ENCODE data around the gene TEPSIN.

Gene TEPSIN

DNA sequence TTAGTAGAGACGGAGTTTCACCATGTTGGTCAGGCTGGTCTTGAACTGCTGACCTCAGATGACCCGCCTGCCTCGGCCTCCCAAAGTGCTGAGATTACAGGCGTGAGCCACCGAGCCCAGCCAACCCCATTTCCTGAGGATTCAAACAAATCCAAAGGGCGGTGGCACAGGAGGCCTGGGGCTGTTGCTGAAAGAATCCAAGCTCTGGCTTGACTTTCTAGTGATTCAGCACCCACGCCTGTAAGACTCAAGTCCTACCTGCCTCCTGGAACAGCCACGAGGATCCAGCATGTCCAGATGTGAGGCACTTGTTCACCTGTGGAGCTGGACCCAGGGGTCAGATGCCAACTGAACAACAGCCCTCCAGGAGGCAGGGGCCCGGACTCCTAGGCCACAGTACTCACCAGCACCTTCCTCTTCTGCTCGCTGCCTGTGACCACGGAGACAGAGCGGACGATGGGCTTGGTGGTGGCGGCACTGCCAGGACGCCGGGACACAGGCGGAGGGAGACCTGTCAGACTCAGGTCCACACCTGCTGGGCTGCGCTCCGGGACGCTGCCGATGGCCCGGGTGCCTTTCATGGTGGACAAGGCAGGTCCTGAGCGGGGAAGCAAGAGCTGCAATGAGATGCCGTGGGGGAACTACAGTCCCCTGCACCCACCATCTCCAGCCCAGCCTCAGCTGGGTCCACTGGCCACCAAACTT is 19.2 kb downstream of the TEPSIN start:
- DNase-seq: no peak

GRCh38 chr17:81218991-81219390 is 19.9 kb downstream of the TEPSIN start:
- no peak for DNase-seq

DNA sequence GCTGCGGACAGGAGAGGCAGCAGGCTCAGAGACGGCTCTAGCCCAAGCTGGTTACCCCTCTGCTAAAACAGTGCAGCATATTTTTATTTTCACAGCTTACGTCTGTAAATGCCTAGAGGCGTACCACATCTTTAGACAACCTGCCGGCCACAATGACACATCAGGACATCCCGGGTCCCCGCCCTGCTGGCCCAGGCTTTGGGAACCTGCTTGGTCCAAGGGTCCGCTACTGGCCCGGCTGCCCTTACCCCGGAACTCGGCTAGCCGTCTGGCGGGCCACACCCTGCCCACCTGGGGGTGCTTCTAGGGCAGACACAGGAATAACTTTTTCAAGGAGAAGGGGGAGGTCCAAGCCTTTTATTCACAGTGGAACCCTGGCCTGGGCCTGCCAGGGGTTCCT is 20.4 kb downstream of the TEPSIN start:
- DNase-seq: no peak

DNA sequence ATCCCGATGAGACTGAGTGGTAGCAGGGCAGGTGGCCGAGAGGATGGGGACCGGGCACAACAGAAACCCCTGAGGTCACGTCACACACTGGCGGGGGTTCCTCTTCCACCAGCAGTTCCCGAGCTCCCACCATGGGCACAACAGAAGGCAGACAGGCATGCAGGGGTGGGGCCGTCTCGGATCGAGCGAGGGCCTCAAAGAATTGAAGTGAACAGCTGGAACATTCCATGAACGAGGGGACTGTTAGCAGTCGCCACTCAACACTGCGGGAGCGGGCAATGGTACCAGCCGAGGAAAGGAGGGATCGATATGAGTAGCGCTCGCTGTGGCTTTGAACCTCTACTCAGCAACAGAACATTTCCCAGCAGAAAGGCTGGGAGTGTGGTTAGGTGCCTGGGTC is 21.4 kb downstream of the TEPSIN start:
- no peak for DNase-seq

- DNase-seq: no peak
Measured at GRCh38 chr17:81213978-81214377, 24.9 kb downstream of the TEPSIN start.

GRCh38 chr17:81212365-81212764 is 26.5 kb downstream of the TEPSIN start:
- DNase-seq: no peak

DNA sequence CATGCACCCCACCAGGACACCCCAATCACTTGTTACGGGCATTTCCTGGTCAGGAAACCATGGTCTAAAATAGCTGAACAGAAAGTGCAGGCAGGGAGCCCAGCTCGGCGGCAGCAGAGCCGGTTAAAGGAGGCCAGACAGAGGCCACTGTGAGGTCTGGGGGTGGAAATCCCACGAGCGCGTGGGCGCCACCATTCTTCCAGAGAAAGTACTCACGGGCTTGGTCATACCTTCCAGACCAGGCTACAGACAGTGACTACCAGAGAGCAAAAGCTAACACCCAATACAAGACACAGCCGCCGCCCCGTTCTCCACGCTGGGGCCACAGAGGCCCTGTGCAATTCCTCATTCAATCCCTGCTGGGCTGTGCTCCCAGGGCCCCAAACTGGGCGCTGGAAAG is 28.0 kb downstream of the TEPSIN start:
- no peak for DNase-seq

- DNase-seq: no peak
Measured at GRCh38 chr17:81210466-81210865, 28.4 kb downstream of the TEPSIN start.

DNA sequence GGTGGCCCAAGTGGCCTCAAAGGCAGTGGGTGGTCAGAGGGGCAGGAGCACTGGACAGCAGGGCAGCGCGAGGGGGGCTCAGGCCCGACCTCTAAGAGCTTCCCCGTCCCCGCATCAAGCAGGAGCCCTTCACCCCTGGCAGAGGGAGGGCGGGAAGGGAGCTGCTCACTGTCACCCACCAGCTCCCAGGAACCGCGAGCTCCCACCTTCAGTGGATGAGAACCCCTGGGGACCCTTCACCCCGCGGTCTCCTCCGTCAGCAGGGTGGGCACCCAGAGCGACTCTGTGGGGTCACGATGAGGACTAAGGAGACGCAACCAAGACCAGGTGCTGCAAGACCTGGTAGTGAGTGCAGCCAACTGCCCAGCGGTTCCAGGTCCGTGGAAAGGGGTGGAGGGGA is 29.7 kb downstream of the TEPSIN start:
- DNase-seq: no peak

GRCh38 chr17:81208651-81209050 is 30.2 kb downstream of the TEPSIN start:
- DNase-seq: no peak

DNA sequence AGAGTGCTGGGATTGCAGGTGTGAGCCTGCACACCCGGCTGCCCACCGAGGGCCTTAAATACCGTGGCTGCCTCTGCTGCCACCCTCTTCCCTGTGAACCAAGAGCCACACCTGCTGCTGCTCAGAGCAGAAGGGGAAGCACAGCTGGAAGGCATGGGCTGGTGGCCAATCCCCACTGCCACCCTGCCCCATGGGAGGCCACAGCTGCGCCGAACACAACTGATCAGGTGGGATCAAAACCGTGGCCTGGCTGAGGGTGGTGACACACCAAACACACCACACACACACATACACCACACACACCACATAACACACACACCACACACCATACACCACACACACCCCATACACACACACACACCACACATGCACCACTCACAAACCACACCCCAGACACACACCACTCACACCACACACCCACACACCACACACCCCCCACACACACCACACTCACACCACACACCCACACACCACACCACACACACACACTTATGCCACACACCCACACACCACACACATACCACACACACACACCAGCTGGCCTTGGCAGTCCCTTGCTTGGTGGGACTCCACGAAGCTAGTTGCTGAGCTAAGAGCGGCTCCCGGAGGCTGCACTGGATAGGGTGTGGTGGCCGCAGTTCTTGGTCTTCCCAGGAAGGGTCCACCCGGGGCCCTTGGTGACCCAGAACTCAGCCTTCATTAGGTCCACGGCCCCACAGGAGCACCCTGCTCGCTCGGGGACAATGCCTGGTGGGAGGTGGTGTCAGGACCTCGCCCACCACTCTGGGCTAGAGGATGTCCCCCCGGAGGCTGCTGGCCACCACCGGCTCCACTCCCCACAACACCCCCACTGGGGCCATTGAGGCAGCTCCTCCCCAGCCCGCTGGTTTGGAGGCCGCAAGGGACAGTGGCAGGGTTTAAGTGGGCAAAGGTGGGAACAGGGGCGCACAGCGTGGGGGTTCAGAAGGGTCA is 31.0 kb downstream of the TEPSIN start:
- no peak for DNase-seq

DNA sequence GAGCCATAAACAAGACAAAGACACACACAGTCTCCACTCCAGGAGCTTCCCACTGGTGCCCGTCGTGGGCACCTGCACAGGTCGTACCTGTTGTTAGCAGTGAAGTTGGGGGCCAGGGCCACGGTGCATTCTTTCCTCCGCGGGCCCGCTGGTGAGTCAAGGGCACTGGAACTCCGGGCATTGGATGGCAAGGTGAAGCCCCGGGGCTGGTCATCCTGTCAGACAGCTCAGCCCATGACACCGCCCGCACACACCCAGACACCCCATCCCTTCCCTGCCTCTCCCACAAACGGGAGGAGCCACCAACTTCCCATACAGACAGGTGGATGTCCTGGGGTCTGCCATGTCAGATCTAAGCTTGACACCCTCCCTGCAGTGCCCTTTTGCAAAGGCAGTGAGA is 32.2 kb downstream of the TEPSIN start:
- DNase-seq: no peak

DNA sequence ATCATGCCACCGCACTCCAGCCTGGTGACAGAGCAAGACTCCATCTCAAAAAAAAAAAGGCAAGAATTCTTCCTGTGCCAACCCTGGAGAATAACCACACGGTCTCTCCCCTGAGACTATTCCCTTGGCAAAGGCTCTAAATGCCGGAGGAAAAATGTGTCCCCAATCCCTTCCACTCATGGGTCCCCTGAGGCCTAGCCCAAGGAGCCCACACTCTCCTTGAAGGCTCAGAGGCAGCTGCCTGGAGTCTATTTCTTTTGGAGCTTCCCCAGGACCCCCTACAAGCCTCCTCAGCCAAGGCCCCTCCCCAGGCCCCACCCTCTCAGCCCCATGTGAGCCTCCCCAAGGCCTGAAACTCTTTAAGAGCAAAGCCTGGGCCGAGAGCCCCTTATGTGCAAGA is 32.7 kb downstream of the TEPSIN start:
- DNase-seq: no peak

- DNase-seq: no peak
Measured at GRCh38 chr17:81204578-81204977, 34.3 kb downstream of the TEPSIN start.

DNA sequence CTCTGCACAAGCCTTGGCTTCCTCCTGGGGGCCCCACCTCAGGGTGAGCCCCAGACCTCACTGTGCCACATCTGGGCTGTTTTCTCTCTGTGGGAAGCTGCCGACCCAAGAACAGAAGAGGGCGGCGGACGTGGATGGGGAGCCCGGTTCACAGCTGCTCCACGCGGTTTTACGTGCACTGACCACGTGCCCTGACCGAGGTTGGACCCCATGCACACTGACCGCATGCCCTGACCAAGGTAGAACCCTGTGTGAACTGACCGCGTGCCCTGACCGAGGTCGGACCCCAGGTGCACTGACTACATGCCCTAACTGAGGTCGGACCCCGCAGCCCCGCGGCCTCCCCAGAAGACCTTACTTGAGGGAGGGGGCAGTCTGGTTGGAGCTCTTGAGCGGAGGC is 35.7 kb downstream of the TEPSIN start:
- no peak for DNase-seq

GRCh38 chr17:81202318-81202717 is 36.5 kb downstream of the TEPSIN start:
- no peak for DNase-seq

DNA sequence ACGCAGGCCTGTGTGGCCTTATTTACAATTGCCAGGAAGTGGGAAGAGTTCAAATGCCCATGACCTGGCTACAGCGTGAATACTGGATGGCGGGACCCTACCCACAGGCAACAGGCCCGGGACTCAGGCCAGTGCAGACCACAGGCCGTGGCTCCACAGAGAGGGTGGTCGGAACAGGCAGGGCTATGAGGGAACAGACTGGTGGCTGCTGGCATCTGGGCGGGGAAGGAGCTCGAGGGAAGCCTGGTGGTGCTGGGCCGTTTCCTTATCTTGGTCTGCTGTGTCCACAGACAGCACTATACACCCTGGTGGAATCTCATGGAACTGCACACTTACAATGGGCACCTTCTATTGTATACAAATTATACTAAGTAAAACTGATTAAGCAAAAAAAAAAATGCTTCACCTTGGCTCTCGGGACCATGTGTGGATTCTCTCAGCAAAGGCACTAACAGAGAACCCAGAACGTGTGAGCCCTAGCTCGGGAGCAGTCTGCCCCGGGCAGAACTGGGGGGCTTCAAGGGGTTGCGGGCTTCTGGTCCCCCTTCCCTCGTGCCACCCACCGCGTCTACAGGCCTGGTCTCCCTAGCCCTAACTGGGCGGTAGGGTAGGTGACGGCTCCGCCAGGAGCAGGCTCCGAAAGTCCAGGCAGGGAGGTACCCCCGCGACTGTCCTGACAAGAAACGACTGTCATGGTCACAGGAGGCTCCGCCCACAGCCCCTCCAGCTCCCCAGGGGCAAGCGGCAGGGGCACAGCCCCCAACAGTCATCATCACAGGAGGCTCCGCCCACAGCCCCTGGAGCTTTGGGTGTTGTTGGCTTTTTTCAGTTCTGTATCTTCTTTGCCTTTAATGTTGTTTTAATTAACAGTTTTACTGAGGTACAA is 37.9 kb downstream of the TEPSIN start:
- DNase-seq: no peak

DNA sequence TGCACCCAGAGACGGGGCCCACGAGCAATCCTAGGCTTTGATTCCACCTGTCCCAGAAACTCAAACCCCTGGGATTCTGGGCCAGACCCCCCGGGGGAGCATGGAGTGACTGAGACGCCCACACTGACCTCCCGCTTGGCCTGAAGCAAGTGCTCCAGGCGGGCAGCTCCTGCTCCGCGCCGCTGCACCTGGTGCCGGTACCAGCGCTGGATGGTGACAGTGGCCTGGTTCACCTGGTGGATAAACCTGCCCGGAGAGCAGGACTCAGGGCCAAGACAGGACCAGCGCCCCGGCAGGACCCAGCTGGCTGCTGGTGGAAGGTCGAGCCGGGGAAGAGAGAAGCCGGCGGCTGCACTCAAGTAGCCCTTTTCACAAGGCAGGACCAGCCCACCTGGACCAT is 38.7 kb downstream of the TEPSIN start:
- DNase-seq: no peak

GRCh38 chr17:81199482-81199830 is 39.4 kb downstream of the TEPSIN start:
- DNase-seq: no peak

DNA sequence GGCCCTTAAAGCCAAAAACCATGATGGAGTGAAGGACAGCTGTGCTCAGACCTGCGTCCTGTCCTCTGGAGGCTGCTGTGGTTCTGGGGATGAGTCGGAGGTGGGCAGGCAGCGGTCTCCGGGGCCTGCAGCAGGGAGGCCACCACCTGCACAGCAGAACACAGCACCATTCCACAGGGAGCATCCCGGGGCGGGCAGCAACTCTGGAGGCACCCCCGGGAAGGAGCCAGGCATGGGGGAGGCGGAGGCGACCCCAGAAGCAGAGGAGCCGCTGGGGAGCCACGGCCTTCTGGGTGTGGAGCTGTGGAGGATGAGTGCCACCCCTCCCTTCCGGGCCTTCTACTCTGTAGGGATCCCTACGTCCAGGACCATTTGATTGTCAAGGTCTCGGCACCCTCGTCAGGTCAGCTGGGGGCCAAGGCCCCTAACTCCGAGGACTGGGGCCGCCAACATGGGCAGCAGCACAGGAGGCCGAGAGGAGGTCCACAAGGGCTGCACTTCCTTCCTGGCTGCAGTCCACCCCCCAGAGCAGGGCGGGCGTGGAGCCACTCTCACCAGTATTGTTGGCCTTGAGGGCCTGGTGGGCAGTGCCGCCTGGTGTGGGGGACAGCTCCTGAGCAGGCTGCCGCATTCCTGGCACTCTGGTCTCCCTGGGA is 39.9 kb downstream of the TEPSIN start:
- DNase-seq: no peak

GRCh38 chr17:81197831-81198490 is 40.9 kb downstream of the TEPSIN start:
- DNase-seq: no peak

DNA sequence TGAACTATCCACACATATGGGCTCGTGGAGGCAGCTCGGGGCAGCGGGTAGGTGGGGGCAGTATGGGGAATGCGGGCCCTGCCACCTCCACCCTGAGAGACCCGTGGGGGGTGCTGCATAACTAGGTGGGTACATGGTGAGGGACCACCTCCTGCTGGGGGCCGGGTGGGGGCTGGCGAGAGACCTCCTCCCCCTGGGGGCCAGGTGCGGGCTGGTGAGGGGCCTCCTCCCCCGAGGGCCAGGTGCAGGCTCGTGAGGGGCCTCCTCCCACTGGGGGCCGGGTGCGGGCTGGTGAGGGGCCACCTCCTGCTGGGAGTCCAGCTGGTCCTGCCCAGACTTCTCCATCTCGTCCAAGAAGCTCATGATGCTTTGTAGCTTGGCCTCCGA is 41.5 kb downstream of the TEPSIN start:
- no peak for DNase-seq

All from activated CD4-positive, alpha-beta T cell treated with anti-CD3 and anti-CD28 coated beads for 4 hours (primary cell).